HG03378 (cell line): ENCODE data around the gene IL11.
A peak's percentile ranks its signal among the peaks of the same experiment; 100 is the strongest.

Source experiments
- ATAC-seq: cut with Tn5 transposase; IDR thresholded peaks from one replicate; pipeline ENCODE4 v1.9.1; 2021; ENCODE audit warnings: mild to moderate bottlenecking, moderate library complexity; ENCODE audit not compliant: unreplicated experiment

The IL11 gene

GRCh38 chr19:55391702-55392615 lies 21.7 kb upstream of the IL11 start:
- ATAC-seq: no peak

- ATAC-seq: no peak
Measured at GRCh38 chr19:55391191-55391670, 21.0 kb upstream of the IL11 start.

GRCh38 chr19:55390461-55390880 lies 20.2 kb upstream of the IL11 start:
- no peak for ATAC-seq

GRCh38 chr19:55389386-55390317 lies 19.4 kb upstream of the IL11 start:
- no peak for ATAC-seq

- no peak for ATAC-seq
Measured at GRCh38 chr19:55387736-55388497, 17.7 kb upstream of the IL11 start.

GRCh38 chr19:55386493-55386971 lies 16.3 kb upstream of the IL11 start:
- no peak for ATAC-seq

- ATAC-seq: peak; percentile 58
Measured at GRCh38 chr19:55385724-55386492, 15.6 kb upstream of the IL11 start, which contains the start of gene RPL28. RPL28 (plus strand) TSS chr19:55385932; CDS start chr19:55386358, 426 bp downstream.

- peak; percentile 63 for ATAC-seq
Measured at GRCh38 chr19:55384920-55385723, 14.9 kb upstream of the IL11 start.

GRCh38 chr19:55384131-55384919 lies 14.1 kb upstream of the IL11 start, which contains the start of gene TMEM238:
TMEM238 (minus strand) TSS chr19:55384292; CDS start chr19:55384259, 33 bp downstream.
- ATAC-seq: no peak

- no peak for ATAC-seq
Measured at GRCh38 chr19:55383279-55384130, 13.2 kb upstream of the IL11 start.

GRCh38 chr19:55382522-55383054 lies 12.3 kb upstream of the IL11 start:
- ATAC-seq: no peak

GRCh38 chr19:55382013-55382412 lies 11.8 kb upstream of the IL11 start:
- no peak for ATAC-seq

- no peak for ATAC-seq
Measured at GRCh38 chr19:55379174-55379573, 8.9 kb upstream of the IL11 start.

GRCh38 chr19:55377356-55378131 lies 7.3 kb upstream of the IL11 start:
- no peak for ATAC-seq

GRCh38 chr19:55376241-55376933 lies 6.1 kb upstream of the IL11 start, which contains the start of gene TMEM190:
TMEM190 (plus strand) TSS chr19:55376826; CDS start chr19:55376854, 28 bp downstream.
- no peak for ATAC-seq
